ENCODE measurements around the gene STOX2. TPM values are rescaled to one million over a fixed set of nuclear protein-coding genes. Genes with fewer than 3 reads are reported as not detected.
"Not testable (repeated sequence)": the region's sequence is repeated elsewhere in the genome, so short reads cannot be mapped to it uniquely, and the experiment has no call there.

Gene STOX2
- total RNA-seq, 1 donor from 2014 or later = 0.07 TPM

- no peak for DNase-seq (ENCODE audit: low read depth, low spot score)
Observed at GRCh38 chr4:183935355-183936005, 30.4 kb downstream of the STOX2 start.

DNA sequence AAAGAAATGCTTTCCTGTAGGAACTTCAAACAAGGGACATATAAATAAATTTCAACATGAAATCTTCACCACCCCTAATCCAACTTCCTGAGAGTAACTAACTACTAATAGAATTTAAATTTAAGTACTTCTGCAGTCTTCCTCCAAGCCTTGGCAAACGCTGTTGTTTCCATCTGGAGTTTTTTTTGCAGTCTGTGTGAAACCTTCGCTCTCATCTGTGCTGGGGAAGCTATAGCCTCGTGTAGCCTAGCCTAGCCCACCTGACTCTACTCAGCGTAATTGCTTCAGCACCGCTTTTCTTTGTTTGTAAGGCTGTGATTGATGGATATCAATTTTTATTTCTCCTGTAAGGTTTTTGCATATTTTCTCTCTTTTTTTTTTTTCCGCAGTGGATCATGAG lies 30.9 kb downstream of the STOX2 start:
- no peak for DNase-seq (ENCODE audit: low read depth, low spot score)

- DNase-seq (ENCODE audit: low read depth, low spot score) = no peak
Observed at GRCh38 chr4:183936574-183937345, 31.7 kb downstream of the STOX2 start.

DNA sequence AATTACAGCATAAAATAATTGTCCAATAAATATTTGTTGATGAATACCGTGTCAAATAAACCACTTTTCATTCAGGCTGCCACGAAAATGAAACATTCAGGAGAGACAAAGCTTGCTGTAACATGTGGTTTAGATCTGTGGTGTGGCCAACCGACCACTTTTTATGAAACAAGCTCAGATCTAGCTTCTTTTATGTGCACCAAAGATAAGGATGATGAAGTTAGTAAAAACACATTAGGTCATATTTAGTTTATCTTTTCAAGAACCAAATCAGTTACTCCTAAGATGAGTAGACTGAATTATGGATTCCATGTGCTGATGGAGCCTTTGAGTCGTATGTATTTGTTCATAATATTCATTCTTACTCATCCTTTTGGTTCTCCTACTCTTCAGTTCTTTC lies 35.8 kb downstream of the STOX2 start:
- no peak for DNase-seq (ENCODE audit: low read depth, low spot score)

- no peak for DNase-seq (ENCODE audit: low read depth, low spot score)
Observed at GRCh38 chr4:183941964-183942363, 36.9 kb downstream of the STOX2 start.

DNA sequence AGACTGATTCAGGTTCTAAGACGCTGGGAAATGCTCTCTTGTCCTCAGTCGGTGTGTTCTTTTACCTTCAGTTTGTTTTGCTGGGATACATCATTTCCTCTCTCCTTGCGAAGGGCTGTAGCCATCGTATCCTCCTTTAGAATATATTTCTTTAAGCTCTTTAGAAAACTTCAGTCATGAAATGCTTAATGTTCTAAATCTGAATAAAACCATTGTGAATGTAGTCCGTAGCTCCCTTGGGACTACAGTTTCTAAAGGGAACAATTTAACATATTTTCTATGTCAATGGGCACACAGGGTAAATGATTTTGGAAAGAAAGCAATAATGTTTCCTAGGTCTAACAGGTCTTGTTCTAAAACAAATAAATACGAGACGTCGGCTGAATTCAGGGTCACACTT lies 40.6 kb downstream of the STOX2 start:
- no peak for DNase-seq (ENCODE audit: low read depth, low spot score)

DNA sequence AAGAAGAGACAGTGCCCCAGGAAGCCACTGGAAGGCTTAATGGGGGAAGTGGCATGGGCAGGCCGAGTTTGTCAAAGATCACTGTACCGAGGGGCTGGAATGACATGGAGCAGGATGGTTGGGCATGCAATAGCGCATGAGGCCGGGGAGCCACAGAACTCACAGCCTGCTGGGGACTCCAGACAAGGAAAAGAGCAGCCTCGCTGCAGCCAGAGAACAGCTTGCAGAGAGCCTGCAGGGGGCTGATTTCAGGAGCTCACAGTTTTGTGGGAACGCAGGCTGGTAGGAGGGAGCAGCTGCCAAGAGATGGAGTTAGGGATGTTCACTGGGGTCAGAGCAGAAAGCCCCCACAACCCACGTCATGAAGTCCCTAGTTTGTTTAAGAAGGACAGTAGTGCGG lies 45.4 kb downstream of the STOX2 start:
- no peak for DNase-seq (ENCODE audit: low read depth, low spot score)

- not testable (repeated sequence) for DNase-seq (ENCODE audit: low read depth, low spot score)
Observed at GRCh38 chr4:183952652-183953051, 47.5 kb downstream of the STOX2 start.

GRCh38 chr4:183959319-183960045 lies 54.4 kb downstream of the STOX2 start:
- no peak for DNase-seq (ENCODE audit: low read depth, low spot score)

DNA sequence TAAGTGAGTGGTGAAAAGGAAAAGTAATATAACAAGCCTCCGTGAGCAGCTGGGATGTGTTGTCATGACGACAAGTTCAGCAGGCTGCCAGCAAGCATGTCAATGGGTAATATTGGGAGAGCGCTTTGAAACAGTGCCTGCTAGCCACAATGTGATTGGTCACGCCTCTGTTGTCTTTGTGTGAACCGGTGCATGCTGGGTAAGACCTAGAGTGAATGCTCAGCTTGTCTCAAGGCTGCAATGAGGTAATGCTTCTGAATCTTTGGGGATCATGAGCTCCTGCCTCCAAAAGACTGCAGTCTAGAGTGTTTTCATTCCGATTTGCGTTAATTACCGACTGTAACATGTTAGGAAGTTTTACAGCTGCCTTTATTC lies 54.9 kb downstream of the STOX2 start:
- DNase-seq (ENCODE audit: low read depth, low spot score) = no peak

GRCh38 chr4:183960962-183961541 lies 55.9 kb downstream of the STOX2 start:
- DNase-seq (ENCODE audit: low read depth, low spot score) = no peak

DNA sequence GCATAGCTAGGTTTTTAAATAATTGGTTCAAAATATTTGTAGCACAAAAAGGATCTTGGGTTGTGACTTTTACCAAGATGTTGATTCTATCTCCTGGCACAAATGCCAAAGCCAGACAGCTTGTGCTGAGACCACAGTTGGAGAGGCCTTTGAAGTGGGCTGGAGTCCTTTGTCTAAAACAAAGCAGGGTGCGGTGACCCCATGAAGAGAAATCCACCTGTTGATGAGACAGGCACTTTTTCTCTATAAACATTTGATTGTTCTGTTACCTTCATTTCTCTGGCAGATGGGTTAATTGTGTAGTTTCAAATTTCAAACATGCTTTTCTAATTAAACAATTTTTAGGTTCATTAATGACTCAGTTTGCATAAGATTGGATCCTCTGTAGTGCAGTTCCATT lies 56.7 kb downstream of the STOX2 start:
- no peak for DNase-seq (ENCODE audit: low read depth, low spot score)

DNA sequence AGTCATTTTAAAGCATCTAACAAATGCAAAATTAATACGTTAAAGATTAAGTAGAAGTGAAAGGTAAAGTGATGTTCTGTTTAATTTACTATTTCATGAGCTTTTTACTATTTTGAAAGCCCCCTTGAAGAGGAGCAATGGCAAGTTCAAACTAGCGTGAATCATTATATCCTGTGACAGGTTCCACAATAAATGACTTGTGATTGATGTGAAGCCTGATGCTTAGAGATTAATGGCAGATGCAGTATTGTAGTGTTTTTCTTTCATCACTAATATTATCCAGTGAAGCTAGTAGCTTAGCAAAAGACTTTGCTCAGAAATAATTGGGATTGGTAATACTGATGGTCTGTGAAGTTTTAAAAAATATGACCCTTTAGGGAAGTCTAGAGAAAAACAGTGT lies 57.3 kb downstream of the STOX2 start:
- DNase-seq (ENCODE audit: low read depth, low spot score) = no peak

DNA sequence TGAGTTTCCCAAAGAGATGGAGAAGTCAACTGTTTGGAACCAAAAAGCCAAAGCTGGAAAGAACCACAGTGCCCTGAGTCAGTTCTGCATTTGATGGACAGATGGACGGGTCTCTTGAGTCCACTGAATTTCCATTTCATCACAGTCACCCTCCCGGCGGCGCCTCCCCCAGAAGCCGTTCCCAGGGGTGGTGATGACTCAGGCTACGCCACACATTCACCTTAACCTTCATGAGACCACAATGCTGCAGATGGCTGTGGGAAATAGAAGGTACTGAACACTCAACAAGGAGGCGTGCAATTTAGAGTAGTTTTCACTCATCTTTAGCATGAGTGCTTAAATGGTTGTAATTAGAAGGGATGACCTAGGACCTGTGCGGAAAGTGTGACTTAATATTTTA lies 61.3 kb downstream of the STOX2 start:
- no peak for DNase-seq (ENCODE audit: low read depth, low spot score)

DNA sequence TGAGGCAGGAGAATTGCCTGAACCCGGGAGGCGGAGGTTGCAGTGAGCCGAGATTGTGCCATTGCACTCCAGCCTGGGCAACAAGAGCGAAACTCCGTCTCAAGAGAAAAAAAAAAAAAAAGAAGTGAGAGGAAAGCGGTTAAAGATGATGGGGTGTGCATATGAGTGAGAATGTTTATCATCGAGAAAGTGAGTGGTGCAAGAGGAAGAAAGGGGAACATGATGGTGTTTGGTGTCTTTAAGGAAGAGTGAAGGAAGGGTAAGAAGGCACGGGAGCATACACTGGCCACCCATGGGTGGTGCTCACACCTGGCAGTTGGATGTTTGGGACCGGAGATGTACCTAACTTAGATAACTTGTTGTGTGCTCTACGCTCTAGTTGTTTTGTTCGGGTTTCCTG lies 62.2 kb downstream of the STOX2 start:
- no peak for DNase-seq (ENCODE audit: low read depth, low spot score)

DNA sequence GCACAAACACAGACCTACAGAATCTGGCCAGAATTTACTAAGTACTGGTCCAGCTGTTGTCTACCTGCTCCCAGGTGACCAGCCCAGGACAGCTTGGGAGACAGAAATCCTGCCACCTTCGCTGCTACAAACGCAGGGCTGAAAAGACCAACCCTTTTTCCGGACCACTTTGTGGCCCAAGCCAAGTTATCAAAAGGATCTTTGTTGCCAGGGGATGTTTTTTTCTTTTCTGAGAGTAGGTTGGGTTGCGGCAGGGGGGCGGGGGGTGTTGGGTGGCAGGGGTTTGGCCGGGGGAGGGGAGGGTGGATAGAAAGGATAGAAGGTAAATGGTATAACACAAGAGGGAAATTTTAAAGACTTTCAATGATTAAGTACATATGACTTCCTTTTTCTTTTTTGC lies 63.4 kb downstream of the STOX2 start:
- no peak for DNase-seq (ENCODE audit: low read depth, low spot score)

GRCh38 chr4:183968931-183969330 lies 63.8 kb downstream of the STOX2 start:
- no peak for DNase-seq (ENCODE audit: low read depth, low spot score)

- no peak for DNase-seq (ENCODE audit: low read depth, low spot score)
Observed at GRCh38 chr4:183969596-183969995, 64.5 kb downstream of the STOX2 start.

GRCh38 chr4:183971929-183972490 lies 66.9 kb downstream of the STOX2 start:
- DNase-seq (ENCODE audit: low read depth, low spot score) = no peak

GRCh38 chr4:183977707-183978106 lies 72.6 kb downstream of the STOX2 start:
- DNase-seq (ENCODE audit: low read depth, low spot score) = no peak

GRCh38 chr4:183984566-183984965 lies 79.5 kb downstream of the STOX2 start:
- DNase-seq (ENCODE audit: low read depth, low spot score) = no peak

GRCh38 chr4:183985786-183986185 lies 80.7 kb downstream of the STOX2 start:
- DNase-seq (ENCODE audit: low read depth, low spot score) = no peak
